GM18951 (cell line): ENCODE results near the gene AGAP1.
"Not testable (repeated sequence)": the region's sequence is repeated elsewhere in the genome, so short reads cannot be mapped to it uniquely, and the experiment has no call there.

Experiments
- POLR2A ChIP-seq: IDR thresholded peaks from 4 replicates; pipeline ENCODE4 v1.6.1; 2011; ENCODE audit warnings: mild to moderate bottlenecking; ENCODE audit not compliant: insufficient read length, insufficient read depth; ENCODE audit errors: extremely low read depth
- in situ Hi-C: fragments of 300-500 bp; cut with MboI; formaldehyde crosslinking; loops from one replicate; pipeline ENCODE4 v1.12.0; 2022; ENCODE audit warnings: low sequenced_read_pairs, mixed read lengths, inconsistent platforms; ENCODE audit not compliant: unreplicated experiment

AGAP1 gene

DNA sequence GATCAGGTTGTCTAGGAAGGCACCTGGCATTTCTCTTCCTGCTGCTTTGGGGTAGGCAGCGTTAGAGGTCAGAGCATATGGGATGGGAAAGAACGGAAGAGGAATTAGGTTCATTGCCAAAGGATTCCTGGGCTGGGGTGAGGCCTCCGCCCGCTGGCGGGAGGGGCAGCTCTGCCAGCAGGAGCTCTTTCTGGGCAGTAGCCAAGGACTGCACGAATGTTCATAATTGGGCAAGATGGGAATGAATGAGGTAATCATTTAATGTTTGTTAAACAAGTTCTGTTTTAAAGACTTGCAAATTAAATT is 253.9 kb downstream of the AGAP1 start:
- TF ChIP-seq POLR2A: no peak
- in situ Hi-C loops: loop anchor here (25.0 kb wide), 1 partner anchor 610 kb away; no protein-coding TSS in a partner anchor

DNA sequence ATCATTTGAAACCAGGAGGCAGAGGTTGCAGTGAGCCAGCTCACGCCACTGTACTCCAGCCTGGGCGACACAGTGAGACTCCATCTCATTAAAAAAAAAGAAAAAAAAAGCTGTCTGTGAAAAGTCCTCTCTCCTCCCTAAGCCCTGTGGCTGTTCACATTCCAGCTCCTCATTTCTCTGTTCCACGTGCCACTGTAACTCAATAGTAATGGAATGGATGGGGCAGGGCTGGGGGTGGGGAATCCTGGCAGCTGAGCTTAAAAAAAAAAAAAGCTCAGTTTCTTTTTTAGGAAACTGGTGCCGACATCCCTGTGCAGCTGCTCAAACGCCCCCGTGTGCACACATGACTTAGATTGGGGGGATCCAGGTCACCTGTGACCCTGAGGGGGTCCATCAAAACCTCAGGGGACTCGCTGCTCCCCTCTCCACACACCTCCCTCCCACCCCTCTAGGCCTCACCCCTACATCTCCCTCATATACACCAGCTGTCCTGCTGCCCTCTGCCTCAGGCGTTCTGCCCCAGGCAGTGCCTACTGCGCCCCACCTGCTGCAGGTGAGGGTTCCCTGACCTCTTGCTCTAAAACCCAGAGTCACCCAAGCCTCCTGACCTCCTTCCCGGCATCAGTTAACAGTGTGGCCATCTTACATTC is 255.4 kb downstream of the AGAP1 start:
- no peak for TF ChIP-seq POLR2A
- in situ Hi-C loops: loop anchor here (25.0 kb wide), 1 partner anchor 612 kb away; no protein-coding TSS in a partner anchor

DNA sequence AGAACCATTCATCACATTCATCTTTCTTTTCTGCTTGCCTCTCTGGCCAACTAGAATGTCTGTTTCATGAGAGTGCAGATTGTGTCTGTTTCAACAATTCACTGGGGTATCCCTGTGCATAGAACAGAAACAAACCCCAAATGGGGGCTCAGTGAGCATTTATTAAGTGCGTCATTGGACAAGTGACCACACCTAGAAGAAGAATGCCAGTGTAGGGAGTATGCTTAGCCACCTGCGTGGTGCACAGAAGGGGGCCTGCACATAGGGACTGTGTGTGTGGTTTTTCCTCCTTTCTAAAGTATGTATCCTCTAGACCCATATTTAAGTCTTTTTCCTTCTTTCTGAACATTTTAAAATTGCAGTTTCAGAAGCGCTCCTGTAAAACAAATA is 255.9 kb downstream of the AGAP1 start:
- in situ Hi-C loops: loop anchor here (25.0 kb wide), 1 partner anchor 612 kb away; no protein-coding TSS in a partner anchor
- no peak for TF ChIP-seq POLR2A

DNA sequence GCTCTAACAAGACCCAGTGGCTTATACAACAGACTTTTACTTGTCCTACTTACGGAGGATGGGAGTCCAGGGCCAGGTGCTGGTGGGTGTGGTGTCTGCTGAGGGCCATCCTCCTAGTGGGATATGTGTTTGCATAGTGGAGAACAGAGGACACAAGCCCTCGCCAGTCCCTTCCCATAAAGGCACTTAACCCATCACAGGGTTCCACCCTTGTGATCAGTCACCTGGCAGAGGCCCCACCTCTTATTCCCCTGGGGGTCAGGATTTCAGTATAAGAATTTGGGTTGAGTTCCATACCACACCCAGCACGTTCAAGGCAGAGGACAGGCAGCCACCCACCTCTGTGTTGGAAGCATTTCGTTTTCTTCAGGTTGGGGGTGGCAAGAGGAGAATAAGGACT is 259.0 kb downstream of the AGAP1 start:
- no peak for TF ChIP-seq POLR2A
- in situ Hi-C loops: no loop called here

DNA sequence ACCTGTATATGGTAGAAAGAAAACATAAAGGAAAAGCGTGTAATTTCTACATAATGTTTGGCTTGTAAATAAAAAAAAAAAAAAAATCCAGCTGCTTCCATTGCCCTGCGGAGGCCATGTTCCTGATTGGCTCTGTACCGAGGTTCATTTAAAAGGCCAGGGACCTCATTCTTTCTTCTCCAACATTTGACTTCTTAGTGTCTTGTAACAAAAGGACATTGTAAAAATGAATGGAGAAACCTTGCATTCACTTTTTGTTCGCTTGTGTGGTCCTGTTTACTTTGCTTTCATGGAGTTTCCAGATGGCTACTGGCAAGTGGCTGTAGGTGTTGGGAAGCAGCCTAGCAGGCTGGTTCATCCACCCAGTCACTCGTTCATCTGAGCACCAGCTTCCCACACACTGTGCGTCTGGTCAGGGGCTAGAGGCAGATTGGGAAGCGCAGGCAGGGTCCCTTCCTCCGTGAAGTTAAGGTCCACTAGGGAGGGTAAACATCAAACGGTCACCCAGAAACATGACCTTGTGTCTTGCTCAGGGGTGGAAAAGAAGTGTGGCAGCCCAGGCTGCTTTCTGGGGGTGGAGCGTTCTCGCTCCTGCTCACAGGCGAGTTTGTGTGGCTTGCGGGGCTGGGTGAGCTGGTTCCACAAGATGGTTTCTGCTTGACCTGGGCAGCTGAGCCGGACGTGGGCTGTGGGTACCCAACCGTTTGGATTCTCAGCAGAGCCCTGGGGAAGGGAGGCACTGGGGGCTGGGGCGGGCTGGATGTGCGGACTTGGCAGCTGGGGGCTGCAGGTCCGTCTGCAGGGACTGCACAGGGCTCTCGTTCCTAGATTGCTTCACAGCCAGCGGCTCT is 260.7 kb downstream of the AGAP1 start:
- in situ Hi-C loops: no loop called here
- no peak for TF ChIP-seq POLR2A

DNA sequence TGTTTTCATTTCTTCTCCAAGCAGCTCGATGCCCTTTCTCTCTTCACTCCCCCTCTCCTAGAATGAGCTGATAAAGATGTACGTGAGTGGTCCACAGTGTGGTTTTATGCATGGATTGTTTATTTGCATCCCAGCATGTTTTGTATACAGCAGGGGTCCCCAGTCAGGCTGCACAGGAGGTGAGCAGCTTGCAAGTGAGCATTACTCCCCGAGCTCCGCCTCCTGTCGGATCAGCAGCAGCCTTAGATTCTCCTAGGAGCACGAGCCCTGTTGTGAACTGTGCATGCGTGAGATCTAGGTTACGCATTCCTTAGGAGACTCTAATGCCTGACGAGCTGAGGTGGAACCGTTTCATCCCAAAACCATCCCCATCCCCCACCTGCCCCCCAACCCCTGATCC is 262.6 kb downstream of the AGAP1 start:
- in situ Hi-C loops: no loop called here
- TF ChIP-seq POLR2A: no peak

DNA sequence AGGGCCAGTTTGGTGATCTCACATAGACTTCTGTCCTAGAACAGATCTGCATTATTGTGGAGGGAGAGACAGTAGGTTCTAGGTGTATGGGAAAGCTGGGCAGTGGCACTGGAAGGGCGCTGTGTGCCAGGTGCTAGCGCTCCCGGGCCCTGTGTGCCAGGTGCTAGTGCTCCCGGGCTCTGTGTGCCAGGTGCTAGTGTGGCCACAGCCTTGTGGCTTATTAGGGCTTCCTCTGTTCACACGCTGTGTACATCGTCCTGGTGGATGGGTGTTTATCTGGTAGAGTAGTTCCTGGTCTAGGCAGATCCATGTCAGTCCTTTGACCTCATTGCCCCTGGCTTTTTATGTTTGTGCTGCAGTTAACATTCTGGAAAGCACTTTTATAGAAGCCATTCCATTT is 263.4 kb downstream of the AGAP1 start:
- in situ Hi-C loops: no loop called here
- TF ChIP-seq POLR2A: no peak

DNA sequence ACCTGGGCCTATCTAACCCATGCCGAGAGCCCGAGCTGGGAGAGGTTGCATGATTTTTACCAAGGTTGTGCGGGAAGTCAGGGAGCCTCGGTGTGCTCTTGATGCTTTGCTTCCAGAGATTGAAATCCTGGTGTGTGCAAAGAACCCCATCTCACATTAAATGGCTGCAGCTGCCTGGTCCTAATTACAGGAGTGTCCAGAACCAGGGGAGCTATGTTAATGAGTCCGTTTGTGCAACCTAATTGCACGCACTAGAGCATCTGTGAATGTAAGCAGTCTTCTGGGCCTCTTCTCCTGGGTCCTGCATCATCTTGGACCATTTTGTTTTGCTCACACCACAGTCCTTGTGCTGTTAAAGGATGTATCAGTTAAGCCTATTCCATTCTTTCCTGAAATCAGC is 263.8 kb downstream of the AGAP1 start:
- in situ Hi-C loops: no loop called here
- no peak for TF ChIP-seq POLR2A

DNA sequence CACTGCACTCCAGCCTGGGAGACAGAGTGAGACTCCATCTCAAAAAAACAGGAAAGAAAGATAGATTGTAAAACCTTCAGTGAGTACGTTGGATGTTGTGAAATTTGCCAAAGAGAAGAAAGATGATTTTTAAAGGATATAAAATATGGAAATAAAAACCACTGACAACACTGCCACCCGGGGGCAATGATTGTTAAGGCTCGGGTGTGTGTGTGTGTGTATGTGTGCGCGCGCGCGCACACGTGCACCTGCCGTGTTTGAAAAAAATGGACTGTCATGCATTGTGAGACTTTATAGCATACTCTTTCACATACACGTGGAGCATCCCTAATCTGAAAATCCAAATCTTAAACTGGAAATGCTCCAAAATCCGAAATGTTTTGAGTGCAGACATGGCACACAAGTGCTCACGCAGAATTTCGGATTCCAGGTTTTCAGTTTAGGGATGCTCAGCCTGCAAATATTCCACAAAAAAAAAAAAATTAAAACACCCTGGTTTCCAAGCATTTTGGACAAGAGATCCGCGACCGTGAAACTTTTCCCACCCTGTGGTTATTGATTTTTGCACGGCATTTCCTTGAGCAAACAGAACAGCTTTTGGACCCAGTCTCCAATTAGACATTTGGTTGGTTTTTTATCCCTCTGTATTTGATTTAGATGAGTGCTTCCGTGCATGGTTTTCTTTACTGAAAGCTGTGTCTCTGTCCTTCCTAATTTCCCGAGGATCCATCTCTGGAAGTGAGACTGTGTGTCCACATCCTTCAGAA is 269.2 kb downstream of the AGAP1 start:
- in situ Hi-C loops: no loop called here
- TF ChIP-seq POLR2A: no peak

DNA sequence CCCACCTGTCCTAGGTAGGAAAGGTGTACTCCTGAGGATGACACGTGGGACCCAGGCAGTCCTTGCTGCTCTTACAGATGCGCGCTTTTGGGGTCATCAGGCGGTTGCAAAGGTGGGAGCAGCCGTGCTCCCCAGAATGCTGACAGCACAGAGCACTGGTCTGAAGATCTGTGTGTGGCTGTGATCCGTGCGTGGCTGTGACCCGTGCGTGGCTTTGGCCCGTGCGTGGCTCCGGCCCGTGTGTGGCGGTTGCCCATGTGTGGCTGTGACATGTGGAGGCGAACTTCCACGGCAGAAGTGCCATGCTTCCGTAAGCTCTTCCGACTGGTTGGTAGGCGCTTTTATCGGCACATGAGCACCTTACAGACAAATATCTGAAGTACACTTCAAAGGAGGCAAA is 270.0 kb downstream of the AGAP1 start:
- TF ChIP-seq POLR2A: no peak
- in situ Hi-C loops: no loop called here

DNA sequence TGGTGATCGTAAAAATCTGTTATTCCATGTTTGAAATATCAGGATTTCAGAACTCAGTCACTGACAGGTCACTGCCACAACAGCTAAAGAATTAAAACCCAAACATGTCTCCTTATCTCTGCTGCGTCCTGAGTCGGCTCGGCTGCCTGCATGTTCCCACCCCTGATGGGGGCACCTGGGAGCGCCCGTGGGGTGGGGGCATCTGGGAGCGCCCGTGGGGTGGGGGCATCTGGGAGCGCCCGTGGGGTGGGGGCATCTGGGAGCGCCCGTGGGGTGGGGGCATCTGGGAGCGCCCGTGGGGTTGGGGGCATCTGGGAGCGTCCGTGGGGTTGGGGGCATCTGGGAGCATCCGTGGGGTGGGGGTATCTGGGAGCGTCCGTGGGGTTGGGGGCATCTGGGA is 270.6 kb downstream of the AGAP1 start:
- in situ Hi-C loops: not testable (repeated sequence)

DNA sequence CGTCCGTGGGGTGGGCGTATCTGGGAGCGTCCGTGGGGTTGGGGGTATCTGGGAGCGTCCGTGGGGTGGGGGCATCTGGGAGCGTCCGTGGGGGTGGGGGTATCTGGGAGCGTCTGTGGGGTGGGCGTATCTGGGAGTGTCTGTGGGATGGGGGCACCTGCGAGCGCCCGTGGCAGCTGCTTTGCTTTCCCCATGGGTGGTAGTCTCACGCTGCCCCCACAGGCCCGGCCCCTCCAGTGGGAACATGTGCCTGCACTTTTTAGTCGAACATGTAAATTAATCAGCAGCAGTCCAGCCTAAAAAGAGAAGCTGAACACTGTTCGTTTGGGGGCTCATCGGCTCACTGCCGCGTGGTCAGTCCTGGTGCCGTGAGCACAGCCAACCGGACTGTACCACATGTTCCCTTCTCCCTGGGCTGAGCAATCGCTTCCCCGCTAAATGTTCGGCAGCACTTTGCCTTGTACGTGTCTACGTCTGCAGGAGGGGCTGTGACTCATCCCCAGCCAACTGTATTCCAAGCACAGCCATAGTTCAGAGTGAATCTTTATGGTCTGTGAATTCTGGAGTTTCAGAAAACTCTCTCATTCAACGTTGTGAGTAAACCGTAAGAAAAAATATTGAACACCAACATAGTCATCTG is 271.5 kb downstream of the AGAP1 start:
- in situ Hi-C loops: no loop called here
- no peak for TF ChIP-seq POLR2A

DNA sequence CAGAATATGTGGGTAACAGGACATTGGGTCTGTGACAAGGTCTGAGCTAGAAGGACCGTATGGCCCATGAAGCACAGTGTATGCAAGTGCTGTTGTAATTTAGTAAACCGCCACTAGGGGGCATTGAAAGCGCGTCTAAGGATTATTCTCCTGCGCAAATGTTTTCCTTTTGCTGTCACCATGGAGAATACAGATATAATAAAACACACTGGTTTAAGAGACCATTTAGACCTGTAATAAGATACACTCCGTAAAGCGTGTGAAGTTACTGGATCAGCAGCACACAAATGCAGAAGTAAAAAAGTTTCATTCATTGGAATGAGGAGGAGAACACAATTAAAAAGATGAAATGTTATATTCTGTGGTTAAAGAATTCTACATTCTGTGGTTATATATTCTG is 272.4 kb downstream of the AGAP1 start:
- in situ Hi-C loops: no loop called here
- TF ChIP-seq POLR2A: no peak
